ENCODE results near the gene KCNJ12. TPM values are rescaled to one million over a fixed set of nuclear protein-coding genes. Genes with fewer than 3 reads are reported as not detected.
"Not testable (repeated sequence)": the region's sequence is repeated elsewhere in the genome, so short reads cannot be mapped to it uniquely, and the experiment has no call there.

KCNJ12 gene
- total RNA-seq, 1 experiment from 2014 or later, result 0.14 TPM

GRCh38 chr17:21406616-21407404, 30.7 kb downstream of the KCNJ12 start:
- not testable (repeated sequence) for DNase-seq (ENCODE audit: low spot score)

- DNase-seq (ENCODE audit: low spot score), result not testable (repeated sequence)
Measured at GRCh38 chr17:21407752-21408151, 31.6 kb downstream of the KCNJ12 start.

GRCh38 chr17:21408224-21408623, 32.1 kb downstream of the KCNJ12 start:
- not testable (repeated sequence) for DNase-seq (ENCODE audit: low spot score)

- not testable (repeated sequence) for DNase-seq (ENCODE audit: low spot score)
Measured at GRCh38 chr17:21408766-21409300, 32.7 kb downstream of the KCNJ12 start.

GRCh38 chr17:21409388-21409787, 33.2 kb downstream of the KCNJ12 start:
- DNase-seq (ENCODE audit: low spot score), result not testable (repeated sequence)

GRCh38 chr17:21409971-21410370, 33.8 kb downstream of the KCNJ12 start:
- not testable (repeated sequence) for DNase-seq (ENCODE audit: low spot score)

- not testable (repeated sequence) for DNase-seq (ENCODE audit: low spot score)
Measured at GRCh38 chr17:21410371-21410770, 34.2 kb downstream of the KCNJ12 start.

- DNase-seq (ENCODE audit: low spot score), result peak; percentile 68
Measured at GRCh38 chr17:21410906-21411678, 34.9 kb downstream of the KCNJ12 start.

- not testable (repeated sequence) for DNase-seq (ENCODE audit: low spot score)
Measured at GRCh38 chr17:21411679-21412205, 35.6 kb downstream of the KCNJ12 start.

GRCh38 chr17:21412207-21412681, 36.1 kb downstream of the KCNJ12 start:
- DNase-seq (ENCODE audit: low spot score), result not testable (repeated sequence)

GRCh38 chr17:21413570-21414279, 37.6 kb downstream of the KCNJ12 start:
- DNase-seq (ENCODE audit: low spot score), result not testable (repeated sequence)

GRCh38 chr17:21414616-21415015, 38.5 kb downstream of the KCNJ12 start:
- not testable (repeated sequence) for DNase-seq (ENCODE audit: low spot score)

GRCh38 chr17:21415166-21415990, 39.2 kb downstream of the KCNJ12 start:
- DNase-seq (ENCODE audit: low spot score), result not testable (repeated sequence)

GRCh38 chr17:21416471-21416981, 40.4 kb downstream of the KCNJ12 start:
- not testable (repeated sequence) for DNase-seq (ENCODE audit: low spot score)

- not testable (repeated sequence) for DNase-seq (ENCODE audit: low spot score)
Measured at GRCh38 chr17:21417349-21417748, 41.2 kb downstream of the KCNJ12 start.

- no peak for DNase-seq (ENCODE audit: low spot score)
Measured at GRCh38 chr17:21417921-21418320, 41.8 kb downstream of the KCNJ12 start.

GRCh38 chr17:21418446-21419298, 42.5 kb downstream of the KCNJ12 start:
- DNase-seq (ENCODE audit: low spot score), result no peak

- DNase-seq (ENCODE audit: low spot score), result no peak
Measured at GRCh38 chr17:21419299-21420239, 43.4 kb downstream of the KCNJ12 start.

Measured in H4 (cell line).